ENCODE data around the gene MRPL38. TPM values are rescaled to one million over a fixed set of nuclear protein-coding genes. Genes with fewer than 3 reads are reported as not detected.
"Not testable (repeated sequence)": the region's sequence is repeated elsewhere in the genome, so short reads cannot be mapped to it uniquely, and the experiment has no call there.

Gene MRPL38
- total RNA-seq, 1 experiment from 2014 or later, result 74.5 TPM

DNA sequence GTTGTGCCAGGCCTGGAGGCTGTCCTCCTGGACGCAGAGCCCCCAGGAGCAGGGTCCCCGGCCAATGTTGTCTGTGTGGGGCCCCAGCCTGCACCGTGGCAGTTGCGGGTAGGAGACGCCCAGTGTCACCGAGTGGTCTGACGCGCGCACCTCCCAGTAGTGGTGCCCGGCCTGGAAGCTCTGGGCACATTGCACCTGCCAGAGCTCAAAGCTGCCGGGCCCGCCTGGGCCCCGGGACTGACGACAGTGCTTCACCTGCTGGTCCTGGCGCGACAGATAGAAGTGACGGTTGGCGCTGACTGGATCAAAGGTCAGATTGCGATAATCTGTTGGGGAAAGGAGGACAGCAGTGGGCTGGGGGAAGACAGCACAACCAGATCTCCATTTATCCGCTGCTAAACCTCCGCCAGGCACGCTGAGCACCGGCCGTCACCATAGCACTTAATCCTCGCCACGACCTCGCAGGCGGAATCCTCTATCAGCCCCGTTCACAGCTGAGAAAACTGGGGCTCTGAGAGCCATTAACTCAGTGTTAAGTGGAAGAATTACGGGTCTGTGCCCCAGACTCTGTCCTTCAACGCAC lies 13.6 kb downstream of the MRPL38 start:
- Histone ChIP-seq H3K9me3 (ENCODE audit: low read length) (no peaks in the 10 kb centered on the region), H2AFZ (ENCODE audit: low read length) (no peak overlapping the region), H3K4me3 (ENCODE audit: low read length) (no peak overlapping the region), H3F3A (ENCODE audit: low read length, unreplicated experiment) (no peaks in the 10 kb centered on the region), H3K4me1 (ENCODE audit: insufficient read depth, low read length) (peaks cover 9% of the 10 kb centered on the region), H3K36me3 (ENCODE audit: low read depth, low read length) (peaks cover 3% of the 10 kb centered on the region; the same call in 1 of the 2 replicates), H3K9ac (ENCODE audit: low read length) (no peak overlapping the region), H3K27me3 (ENCODE audit: low read length) (no peaks in the 10 kb centered on the region), H3K27ac (ENCODE audit: low read length) (no peak overlapping the region), H3K9me2 (replicated peaks; ENCODE audit: low read length) (no peaks in the 10 kb centered on the region), H4K20me1 (ENCODE audit: low read length) (no peaks in the 10 kb centered on the region), H3K4me2 (ENCODE audit: low read length) (no peak overlapping the region), H3K79me2 (ENCODE audit: low read length) (peaks cover 28% of the 10 kb centered on the region)
- intact Hi-C loops (cut with micrococcal nuclease), result no loop called here
- DNase-seq (no peak), ATAC-seq (no peak)
- ChIA-PET CTCF (no interaction called here), POLR2A (ENCODE audit: unreplicated experiment) (no interaction called here)
- TF ChIP-seq EZH2 (IDR thresholded peaks at IDR 0.05; ENCODE audit: low read length, unreplicated experiment) (no peak), EZH2phosphoT487 (IDR thresholded peaks at IDR 0.05; ENCODE audit: borderline replicate concordance, low read length) (no peak)
- TF ChIP-seq, protein P1, sequence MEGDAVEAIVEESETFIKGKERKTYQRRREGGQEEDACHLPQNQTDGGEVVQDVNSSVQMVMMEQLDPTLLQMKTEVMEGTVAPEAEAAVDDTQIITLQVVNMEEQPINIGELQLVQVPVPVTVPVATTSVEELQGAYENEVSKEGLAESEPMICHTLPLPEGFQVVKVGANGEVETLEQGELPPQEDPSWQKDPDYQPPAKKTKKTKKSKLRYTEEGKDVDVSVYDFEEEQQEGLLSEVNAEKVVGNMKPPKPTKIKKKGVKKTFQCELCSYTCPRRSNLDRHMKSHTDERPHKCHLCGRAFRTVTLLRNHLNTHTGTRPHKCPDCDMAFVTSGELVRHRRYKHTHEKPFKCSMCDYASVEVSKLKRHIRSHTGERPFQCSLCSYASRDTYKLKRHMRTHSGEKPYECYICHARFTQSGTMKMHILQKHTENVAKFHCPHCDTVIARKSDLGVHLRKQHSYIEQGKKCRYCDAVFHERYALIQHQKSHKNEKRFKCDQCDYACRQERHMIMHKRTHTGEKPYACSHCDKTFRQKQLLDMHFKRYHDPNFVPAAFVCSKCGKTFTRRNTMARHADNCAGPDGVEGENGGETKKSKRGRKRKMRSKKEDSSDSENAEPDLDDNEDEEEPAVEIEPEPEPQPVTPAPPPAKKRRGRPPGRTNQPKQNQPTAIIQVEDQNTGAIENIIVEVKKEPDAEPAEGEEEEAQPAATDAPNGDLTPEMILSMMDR (conservative IDR thresholded peaks at IDR 0.05; ENCODE audit: low read depth, low read length), result no peak
- no TSS peak for BruUV-seq (replicated peaks)

DNA sequence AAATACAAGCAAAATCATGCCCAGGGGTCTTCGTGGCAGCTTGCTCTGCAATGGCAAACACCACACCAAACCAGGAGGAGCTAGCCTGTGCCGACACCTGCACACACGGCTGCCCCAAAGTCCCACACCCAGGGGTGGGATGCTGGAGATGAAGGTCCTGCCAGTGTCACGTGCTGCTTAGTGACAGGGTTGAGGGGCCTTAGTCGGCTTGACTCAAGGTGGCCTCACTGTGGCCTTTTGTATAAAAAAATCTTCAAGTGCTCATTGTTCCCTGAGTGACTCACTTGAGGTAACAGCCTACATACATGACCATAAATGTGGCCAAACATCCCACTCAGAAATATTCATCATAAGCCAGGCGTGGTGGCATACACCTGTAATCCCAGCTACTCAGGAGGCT lies 15.2 kb downstream of the MRPL38 start:
- CTCF ChIA-PET, result interaction anchor here (1.2 kb wide), 1 partner anchor 44 kb away, joined by 3 read pairs; no protein-coding TSS in a partner anchor
- no peak overlapping the region for H3K9ac ChIP-seq (ENCODE audit: low read length)
- H3K9me2 ChIP-seq (replicated peaks; ENCODE audit: low read length), result no peaks in the 10 kb centered on the region
- no peaks in the 10 kb centered on the region for H3K27me3 ChIP-seq (ENCODE audit: low read length)
- no peaks in the 10 kb centered on the region for H3F3A ChIP-seq (ENCODE audit: low read length, unreplicated experiment)
- H3K4me3 ChIP-seq (ENCODE audit: low read length), result no peak overlapping the region
- intact Hi-C loops (cut with micrococcal nuclease), result no loop called here
- H4K20me1 ChIP-seq (ENCODE audit: low read length), result no peaks in the 10 kb centered on the region
- H3K9me3 ChIP-seq (ENCODE audit: low read length), result no peaks in the 10 kb centered on the region
- POLR2A ChIA-PET (ENCODE audit: unreplicated experiment), result no interaction called here
- H3K27ac ChIP-seq (ENCODE audit: low read length), result no peak overlapping the region
- TSS peak; percentile 35 for BruUV-seq (replicated peaks)
- no peak overlapping the region for H2AFZ ChIP-seq (ENCODE audit: low read length)
- no peak overlapping the region for H3K4me2 ChIP-seq (ENCODE audit: low read length)
- H3K79me2 ChIP-seq (ENCODE audit: low read length), result peaks cover 12% of the 10 kb centered on the region; the same call in 1 of the 2 replicates
- no peaks in the 10 kb centered on the region for H3K4me1 ChIP-seq (ENCODE audit: insufficient read depth, low read length)
- ATAC-seq, result peak; percentile 70
- H3K36me3 ChIP-seq (ENCODE audit: low read depth, low read length), result peaks cover 3% of the 10 kb centered on the region; the same call in 1 of the 2 replicates
- peak; percentile 60 for DNase-seq
- TF ChIP-seq, protein P1 (conservative IDR thresholded peaks at IDR 0.05; ENCODE audit: low read depth, low read length), result peak; percentile 34; the same call in 1 of the 2 replicates
- TF ChIP-seq EZH2phosphoT487 (IDR thresholded peaks at IDR 0.05; ENCODE audit: borderline replicate concordance, low read length), result no peak
- no peak for TF ChIP-seq EZH2 (IDR thresholded peaks at IDR 0.05; ENCODE audit: low read length, unreplicated experiment)

DNA sequence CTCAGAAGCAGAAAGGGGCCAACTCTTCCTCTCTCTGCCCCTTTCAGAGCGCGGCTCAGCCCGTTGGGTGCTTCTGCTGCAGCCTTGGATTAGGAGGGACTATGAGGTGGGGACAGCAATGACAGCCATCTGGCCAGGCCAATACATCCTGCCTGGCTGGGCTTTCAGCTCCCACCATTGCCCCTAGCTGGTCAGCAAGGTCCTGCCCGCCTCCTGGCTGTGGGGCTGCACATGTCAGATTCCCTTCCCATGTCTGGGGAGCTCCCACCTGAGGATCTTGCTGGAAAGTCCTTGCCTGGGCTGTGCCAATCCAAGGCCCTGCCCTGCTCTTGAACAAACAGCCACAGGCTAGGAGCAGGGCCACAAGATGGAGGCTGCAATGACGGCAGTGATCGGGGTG lies 16.2 kb downstream of the MRPL38 start:
- Histone ChIP-seq H3K27me3 (ENCODE audit: low read length) (no peaks in the 10 kb centered on the region), H3F3A (ENCODE audit: low read length, unreplicated experiment) (no peaks in the 10 kb centered on the region), H2AFZ (ENCODE audit: low read length) (no peak overlapping the region), H3K9ac (ENCODE audit: low read length) (no peak overlapping the region), H3K9me3 (ENCODE audit: low read length) (no peaks in the 10 kb centered on the region), H3K27ac (ENCODE audit: low read length) (no peak overlapping the region), H3K79me2 (ENCODE audit: low read length) (peaks cover 3% of the 10 kb centered on the region; the same call in 1 of the 2 replicates), H3K36me3 (ENCODE audit: low read depth, low read length) (peaks cover 3% of the 10 kb centered on the region; the same call in 1 of the 2 replicates), H4K20me1 (ENCODE audit: low read length) (no peaks in the 10 kb centered on the region), H3K4me2 (ENCODE audit: low read length) (no peak overlapping the region), H3K9me2 (replicated peaks; ENCODE audit: low read length) (no peaks in the 10 kb centered on the region), H3K4me1 (ENCODE audit: insufficient read depth, low read length) (no peaks in the 10 kb centered on the region), H3K4me3 (ENCODE audit: low read length) (no peak overlapping the region)
- TF ChIP-seq, protein P1 (conservative IDR thresholded peaks at IDR 0.05; ENCODE audit: low read depth, low read length), result no peak
- TF ChIP-seq EZH2phosphoT487 (IDR thresholded peaks at IDR 0.05; ENCODE audit: borderline replicate concordance, low read length) (no peak), EZH2 (IDR thresholded peaks at IDR 0.05; ENCODE audit: low read length, unreplicated experiment) (no peak)
- no TSS peak for BruUV-seq (replicated peaks)
- ChIA-PET CTCF (no interaction called here), POLR2A (ENCODE audit: unreplicated experiment) (interaction anchor here (0.5 kb wide), 1 partner anchor 105 kb away, joined by 16 read pairs; no protein-coding TSS in a partner anchor)
- no peak for DNase-seq
- no peak for ATAC-seq
- intact Hi-C loops (cut with micrococcal nuclease), result no loop called here

DNA sequence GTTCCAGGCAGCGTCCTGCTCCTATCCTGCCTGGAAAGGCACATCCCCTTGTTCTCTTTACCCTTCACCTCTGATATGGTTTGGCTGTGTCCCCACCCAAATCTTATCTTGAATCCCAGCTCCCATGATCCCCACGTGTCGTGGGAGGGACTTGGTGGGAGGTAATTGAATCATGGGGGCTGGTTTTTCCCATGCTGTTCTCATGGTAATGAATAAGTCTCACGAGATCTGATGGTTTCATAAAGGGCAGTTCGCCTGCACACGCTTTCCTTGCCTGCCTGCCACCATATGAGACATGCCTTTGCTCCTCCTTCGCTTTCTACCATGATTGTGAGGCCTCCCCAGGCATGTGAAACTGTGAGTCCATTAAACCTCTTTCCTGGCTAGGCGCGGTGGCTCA lies 18.8 kb downstream of the MRPL38 start:
- intact Hi-C loops (cut with micrococcal nuclease); ATAC-seq; H3K27ac ChIP-seq (ENCODE audit: low read length): not testable (repeated sequence)

More for the DNA sequence above, 18.8 kb downstream of the MRPL38 start:
- POLR2A ChIA-PET (ENCODE audit: unreplicated experiment); H3K9me2 ChIP-seq (replicated peaks; ENCODE audit: low read length); DNase-seq; H3F3A ChIP-seq (ENCODE audit: low read length, unreplicated experiment); H3K4me1 ChIP-seq (ENCODE audit: insufficient read depth, low read length); H3K27me3 ChIP-seq (ENCODE audit: low read length); H3K9ac ChIP-seq (ENCODE audit: low read length); H3K79me2 ChIP-seq (ENCODE audit: low read length); H2AFZ ChIP-seq (ENCODE audit: low read length); H3K36me3 ChIP-seq (ENCODE audit: low read depth, low read length); H3K4me2 ChIP-seq (ENCODE audit: low read length); H3K4me3 ChIP-seq (ENCODE audit: low read length); BruUV-seq (replicated peaks); CTCF ChIA-PET; H3K9me3 ChIP-seq (ENCODE audit: low read length); H4K20me1 ChIP-seq (ENCODE audit: low read length): not testable (repeated sequence)
